Neutrophil (primary cell): ENCODE results near the gene MARCHF2.

ENCODE experiments used
- H3K27ac ChIP-seq: fragments of 200-600 bp; sonication (generic); 2 replicates; pipeline ENCODE4 v1.5.1; 2016; ENCODE audit warnings: mild to moderate bottlenecking, moderate library complexity
- H3K27me3 ChIP-seq: fragments of 200-600 bp; sonication (generic); 2 replicates; pipeline ENCODE4 v1.6.0; 2016; ENCODE audit warnings: mild to moderate bottlenecking
- H3K36me3 ChIP-seq: fragments of 200-600 bp; sonication (generic); 2 replicates; pipeline ENCODE4 v1.5.1; 2017
- H3K4me1 ChIP-seq, 2 experiments: fragments of 200-600 bp in 1 of 2; sonication (generic) in 1 of 2; 1 replicate in 1 of 2; 2 replicates in 1 of 2; pipeline versions ENCODE4 v1.5.1 to v1.6.1; 2013 to 2016; ENCODE audit warnings: low read depth in 1 of 2, low read length in 1 of 2, mild to moderate bottlenecking in 1 of 2, moderate library complexity in 1 of 2; ENCODE audit not compliant: control insufficient read depth in 1 of 2, insufficient read depth in 1 of 2
- H3K4me3 ChIP-seq, 2 experiments: fragments of 200-600 bp in 1 of 2; sonication (generic) in 1 of 2; 1 replicate in 1 of 2; 2 replicates in 1 of 2; pipeline ENCODE4 v1.5.1; 2013 to 2016; ENCODE audit warnings: low read depth in 1 of 2, low read length in 1 of 2, mild to moderate bottlenecking in 1 of 2, moderate library complexity in 1 of 2
- H3K9me3 ChIP-seq: fragments of 200-600 bp; sonication (generic); 2 replicates; pipeline ENCODE4 v1.5.1; 2016
- CTCF ChIP-seq: fragments of 200-600 bp; sonication (generic); IDR thresholded peaks from 2 replicates; pipeline ENCODE4 v1.5.1; 2016; ENCODE audit warnings: antibody characterized with exemption

MARCHF2 gene

GRCh38 chr19:8412783-8413628 is at the start of gene MARCHF2:
MARCHF2 (plus strand) TSS chr19:8413305; CDS start chr19:8421841, 8,536 bp downstream.
- Histone ChIP-seq H3K36me3 (no peaks in the 10 kb centered on the region), H3K4me1 (peaks cover 12 to 14% of the 10 kb centered on the region in 2 experiments), H3K4me3 (peak within 1 kb of the TSS; percentile 80 to 87), H3K27ac (peak within 1 kb of the TSS; percentile 53), H3K9me3 (no peaks in the 10 kb centered on the region), H3K27me3 (no peaks in the 10 kb centered on the region)
- peak; percentile 89 for TF ChIP-seq CTCF

- Histone ChIP-seq H3K27ac (no peak within 1 kb of the TSS), H3K27me3 (peaks cover 88% of the 10 kb centered on the region), H3K4me3 (no peak within 1 kb of the TSS), H3K36me3 (no peaks in the 10 kb centered on the region), H3K9me3 (no peaks in the 10 kb centered on the region), H3K4me1 (peaks cover 8 to 12% of the 10 kb centered on the region in 2 experiments)
- no peak for TF ChIP-seq CTCF
These were observed 49.0 kb upstream of the MARCHF2 start, which contains the start of gene ANGPTL4 for GRCh38 chr19:8363803-8364771. ANGPTL4 (plus strand) TSS chr19:8364155; CDS start chr19:8364322, 167 bp downstream.

GRCh38 chr19:8366121-8366581 is 47.0 kb upstream of the MARCHF2 start:
- Histone ChIP-seq H3K4me3 (no peak overlapping the region), H3K4me1 (peaks cover 8 to 12% of the 10 kb centered on the region in 2 experiments), H3K9me3 (no peaks in the 10 kb centered on the region)

GRCh38 chr19:8366961-8367326 is 46.2 kb upstream of the MARCHF2 start:
- Histone ChIP-seq H3K27me3 (peaks cover 72% of the 10 kb centered on the region), H3K27ac (no peak overlapping the region), H3K9me3 (no peaks in the 10 kb centered on the region), H3K4me3 (no peak overlapping the region), H3K36me3 (no peaks in the 10 kb centered on the region), H3K4me1 (peaks cover 8 to 12% of the 10 kb centered on the region in 2 experiments)
- no peak for TF ChIP-seq CTCF

More at GRCh38 chr19:8366121-8366581, 47.0 kb upstream of the MARCHF2 start:
- Histone ChIP-seq H3K27me3 (peaks cover 80% of the 10 kb centered on the region), H3K36me3 (no peaks in the 10 kb centered on the region), H3K27ac (no peak overlapping the region)
- no peak for TF ChIP-seq CTCF

GRCh38 chr19:8367327-8368001 is 45.6 kb upstream of the MARCHF2 start:
- Histone ChIP-seq H3K4me3 (no peak overlapping the region), H3K36me3 (no peaks in the 10 kb centered on the region), H3K4me1 (peaks cover 8 to 12% of the 10 kb centered on the region in 2 experiments), H3K27ac (no peak overlapping the region), H3K9me3 (no peaks in the 10 kb centered on the region), H3K27me3 (peaks cover 67% of the 10 kb centered on the region)
- TF ChIP-seq CTCF = no peak
